SU-DHL-6 (cell line): ENCODE data around the gene LENEP.

Experiments used
- H2AFZ ChIP-seq: fragments of 200-600 bp; sonication (generic); 2 replicates; pipeline ENCODE4 v1.6.1; 2014; ENCODE audit warnings: low read depth, mild to moderate bottlenecking, moderate library complexity, mixed read lengths, antibody characterized with exemption, low read length; ENCODE audit not compliant: severe bottlenecking
- H3F3A ChIP-seq: fragments of 200-600 bp; shearing (Covaris generic); 2 replicates; pipeline ENCODE4 v1.6.0; 2016; ENCODE audit warnings: antibody characterized with exemption, mild to moderate bottlenecking; ENCODE audit not compliant: insufficient read depth
- H3K27ac ChIP-seq: fragments of 200-600 bp; sonication (generic); 2 replicates; pipeline ENCODE4 v1.5.1; 2016; ENCODE audit warnings: low read depth, mild to moderate bottlenecking, low read length, moderate library complexity, mixed read lengths
- H3K27me3 ChIP-seq: fragments of 200-600 bp; sonication (generic), shearing (Covaris generic); 2 replicates; pipeline ENCODE4 v1.6.0; 2014; ENCODE audit warnings: mild to moderate bottlenecking, low read length
- H3K36me3 ChIP-seq: fragments of 200-600 bp; sonication (generic); 2 replicates; pipeline ENCODE4 v1.6.1; 2014; ENCODE audit warnings: mild to moderate bottlenecking, low read length, mixed read lengths
- H3K4me2 ChIP-seq: fragments of 300-600, 200-600 bp; shearing (Covaris generic), sonication (generic); 2 replicates; pipeline ENCODE4 v1.6.0; 2014; ENCODE audit warnings: low read length, low read depth, mild to moderate bottlenecking; ENCODE audit not compliant: poor library complexity, severe bottlenecking
- H3K4me3 ChIP-seq: fragments of 200-600 bp; sonication (generic); 2 replicates; pipeline ENCODE4 v1.5.1; 2014; ENCODE audit warnings: antibody characterized with exemption, low read length, mild to moderate bottlenecking, mixed read lengths; ENCODE audit not compliant: insufficient read depth, poor library complexity, severe bottlenecking
- H3K79me2 ChIP-seq: fragments of 200-600 bp; sonication (generic); 2 replicates; pipeline ENCODE4 v1.6.1; 2014; ENCODE audit warnings: mild to moderate bottlenecking, low read length, moderate library complexity; ENCODE audit not compliant: insufficient read depth
- H3K9ac ChIP-seq: fragments of 200-600 bp; sonication (generic); 2 replicates; pipeline ENCODE4 v1.7.0; 2014; ENCODE audit warnings: mild to moderate bottlenecking, low read length
- H3K9me2 ChIP-seq: fragments of 200-600 bp; sonication (generic); replicated peaks from 2 replicates; pipeline ENCODE4 v1.6.1; 2014; ENCODE audit warnings: low read length; ENCODE audit not compliant: insufficient read depth
- H3K9me3 ChIP-seq: fragments of 200-600 bp; sonication (generic); 2 replicates; pipeline ENCODE4 v1.6.1; 2014; ENCODE audit warnings: low read length, mixed read lengths; ENCODE audit not compliant: insufficient read depth
- H4K20me1 ChIP-seq: fragments of 200-600 bp; sonication (generic); 2 replicates; pipeline ENCODE4 v1.6.1; 2014; ENCODE audit warnings: low read depth, mild to moderate bottlenecking, antibody characterized with exemption, low read length, moderate library complexity, mixed read lengths
- CTCF ChIP-seq: fragments of 200-600 bp; sonication (generic); IDR thresholded peaks from one replicate; pipeline ENCODE4 v1.5.1; 2017; ENCODE audit warnings: antibody characterized with exemption, mild to moderate bottlenecking, low read length, moderate library complexity; ENCODE audit not compliant: insufficient read depth, poor library complexity, severe bottlenecking
- EZH2phosphoT487 ChIP-seq: fragments of 200-600 bp; sonication (generic), shearing (Covaris generic); conservative IDR thresholded peaks from 2 replicates; pipeline ENCODE4 v1.6.1; 2018; ENCODE audit warnings: mild to moderate bottlenecking, antibody characterized with exemption, low read length, moderate library complexity, mixed read lengths

LENEP gene

GRCh38 chr1:154993572-154994268 lies at the start of gene LENEP:
TSS of gene LENEP (plus strand) at chr1:154993586. CDS start at chr1:154993608, 22 bp downstream.
- Histone ChIP-seq H3K9me3 (no peaks in the 10 kb centered on the region), H3K9me2 (no peaks in the 10 kb centered on the region), H3K79me2 (no peaks in the 10 kb centered on the region), H3K9ac (no peak within 1 kb of the TSS), H3K27ac (no peak within 1 kb of the TSS), H2AFZ (no peak within 1 kb of the TSS), H3K4me3 (no peak within 1 kb of the TSS), H3K4me2 (no peak within 1 kb of the TSS), H3K27me3 (no peaks in the 10 kb centered on the region), H3F3A (peaks cover 5% of the 10 kb centered on the region; the same call in 1 of the 2 replicates), H3K36me3 (no peaks in the 10 kb centered on the region), H4K20me1 (no peaks in the 10 kb centered on the region)
- TF ChIP-seq EZH2phosphoT487 (no peak), CTCF (no peak)

- H3F3A ChIP-seq = peaks cover 5% of the 10 kb centered on the region; the same call in 1 of the 2 replicates
- H3K27ac ChIP-seq = peak overlapping the region; percentile 88
- H3K27me3 ChIP-seq = no peaks in the 10 kb centered on the region
- H3K4me3 ChIP-seq = no peak overlapping the region
- H4K20me1 ChIP-seq = no peaks in the 10 kb centered on the region
- H3K9me3 ChIP-seq = no peaks in the 10 kb centered on the region
- H3K9me2 ChIP-seq = no peaks in the 10 kb centered on the region
- peak overlapping the region; percentile 60 for H3K9ac ChIP-seq
- H3K4me2 ChIP-seq = peak overlapping the region; percentile 60
- TF ChIP-seq EZH2phosphoT487 (no peak), CTCF (peak; percentile 78)
- no peak overlapping the region for H2AFZ ChIP-seq
- H3K79me2 ChIP-seq = no peaks in the 10 kb centered on the region
- no peaks in the 10 kb centered on the region for H3K36me3 ChIP-seq
Observed at GRCh38 chr1:154943649-154944400, 49.6 kb upstream of the LENEP start.

- H3K9ac ChIP-seq = peak overlapping the region; percentile 60; the same call in 1 of the 2 replicates
- H3K27me3 ChIP-seq = no peaks in the 10 kb centered on the region
- no peak overlapping the region for H2AFZ ChIP-seq
- no peaks in the 10 kb centered on the region for H3K79me2 ChIP-seq
- H3K4me3 ChIP-seq = no peak overlapping the region
- no peak overlapping the region for H3K4me2 ChIP-seq
- H3K9me3 ChIP-seq = no peaks in the 10 kb centered on the region
- H3K36me3 ChIP-seq = no peaks in the 10 kb centered on the region
- peaks cover 5% of the 10 kb centered on the region; the same call in 1 of the 2 replicates for H3F3A ChIP-seq
- peak overlapping the region; percentile 37; the same call in 1 of the 2 replicates for H3K27ac ChIP-seq
- no peaks in the 10 kb centered on the region for H4K20me1 ChIP-seq
- TF ChIP-seq CTCF (no peak), EZH2phosphoT487 (no peak)
- H3K9me2 ChIP-seq = no peaks in the 10 kb centered on the region
Observed at GRCh38 chr1:154944401-154945159, 48.8 kb upstream of the LENEP start.
